GM19023 (cell line): ENCODE measurements around the gene TRIM39.

Experiments used
- ATAC-seq: cut with Tn5 transposase; IDR thresholded peaks from one replicate; pipeline ENCODE4 v1.9.1; 2021; ENCODE audit warnings: mild to moderate bottlenecking, moderate library complexity; ENCODE audit not compliant: unreplicated experiment

Gene TRIM39

GRCh38 chr6:30327232-30327746 is 562 bp downstream of the TRIM39 start:
- no peak for ATAC-seq

DNA sequence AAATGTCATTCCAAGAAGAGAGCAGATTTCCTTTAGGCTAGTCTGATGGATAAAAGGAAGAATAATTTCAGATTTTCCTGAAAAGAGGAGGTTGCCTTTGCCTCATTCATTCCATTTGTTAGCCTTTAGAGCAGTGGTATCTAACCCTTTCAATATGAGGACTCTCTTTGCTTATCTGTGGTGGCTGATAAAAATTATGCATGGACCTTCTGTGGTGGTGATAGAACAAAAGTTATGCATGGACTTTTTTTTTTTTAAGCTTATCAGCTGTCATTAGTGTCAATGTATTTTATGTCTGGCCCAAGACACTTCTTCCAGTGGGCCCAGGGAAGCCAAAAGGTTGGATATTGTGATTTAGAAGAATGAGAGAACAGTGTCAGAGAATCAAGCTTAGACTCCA is 1.7 kb downstream of the TRIM39 start:
- no peak for ATAC-seq

DNA sequence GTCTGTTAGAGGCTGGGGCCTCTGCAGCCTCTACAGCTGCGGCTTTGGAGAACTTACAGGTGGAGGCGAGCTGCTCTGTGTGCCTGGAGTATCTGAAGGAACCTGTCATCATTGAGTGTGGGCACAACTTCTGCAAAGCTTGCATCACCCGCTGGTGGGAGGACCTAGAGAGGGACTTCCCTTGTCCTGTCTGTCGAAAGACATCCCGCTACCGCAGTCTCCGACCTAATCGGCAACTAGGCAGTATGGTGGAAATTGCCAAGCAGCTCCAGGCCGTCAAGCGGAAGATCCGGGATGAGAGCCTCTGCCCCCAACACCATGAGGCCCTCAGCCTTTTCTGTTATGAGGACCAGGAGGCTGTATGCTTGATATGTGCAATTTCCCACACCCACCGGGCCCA is 2.6 kb downstream of the TRIM39 start:
- no peak for ATAC-seq

DNA sequence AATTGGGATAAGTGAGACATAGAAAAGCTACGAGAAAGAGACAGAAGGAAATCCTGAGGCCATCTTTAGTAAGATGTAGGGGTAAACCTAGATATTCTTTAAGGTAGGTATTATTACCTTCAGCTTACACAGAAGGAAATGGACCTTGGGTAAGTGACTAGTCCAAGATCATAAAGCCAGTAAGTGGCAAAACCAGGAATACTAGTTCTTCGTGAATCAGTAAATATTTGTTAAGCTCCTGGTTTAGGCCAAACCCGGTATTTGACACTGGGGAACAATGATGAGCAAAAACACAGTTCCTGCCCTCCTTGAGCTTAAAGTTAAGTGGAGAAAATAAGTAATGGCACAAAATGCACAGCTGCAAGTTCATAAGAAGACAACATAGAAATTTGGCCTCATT is 5.3 kb downstream of the TRIM39 start:
- ATAC-seq: no peak

GRCh38 chr6:30334075-30334783 is 7.5 kb downstream of the TRIM39 start:
- ATAC-seq: no peak

DNA sequence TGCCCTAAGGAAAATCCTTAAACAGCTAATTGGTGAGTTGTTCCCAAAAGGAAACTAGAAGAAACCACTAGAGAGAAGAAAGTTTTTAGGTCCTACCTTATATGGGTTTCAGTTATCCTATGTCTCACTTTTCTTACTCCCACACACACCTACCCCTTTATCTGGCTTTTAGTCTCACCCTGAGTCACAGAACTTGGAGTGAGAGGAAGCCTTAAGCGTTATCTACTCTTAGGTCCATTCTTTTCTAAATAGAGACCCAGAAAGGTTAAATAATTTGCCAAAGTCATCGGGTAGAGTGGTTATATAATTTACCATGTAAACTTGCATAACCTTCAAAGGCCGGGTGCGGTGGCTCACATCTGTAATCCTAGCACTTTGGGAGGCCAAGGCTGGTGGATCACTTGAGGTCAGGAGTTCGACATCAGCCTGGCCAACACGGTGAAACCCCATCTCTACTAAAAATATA is 13.9 kb downstream of the TRIM39 start:
- ATAC-seq: no peak

DNA sequence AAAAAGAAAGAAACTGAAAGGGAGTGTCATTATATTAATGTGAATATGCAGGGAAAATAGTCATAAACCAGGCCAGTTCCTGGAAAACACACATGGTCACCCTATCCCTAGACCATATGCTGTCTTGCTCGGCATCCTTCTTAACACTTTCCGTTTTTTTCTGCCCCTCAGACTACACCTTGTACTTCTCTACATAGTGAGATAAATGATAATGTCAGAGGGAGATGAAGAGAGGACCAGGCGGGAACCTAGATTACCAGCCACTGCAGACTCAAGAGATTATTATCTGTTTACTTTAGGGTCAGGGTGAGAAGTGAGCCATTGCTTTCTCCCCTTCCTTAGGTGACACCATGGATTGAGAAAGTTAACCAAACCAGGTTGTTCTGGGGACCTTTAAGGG is 14.5 kb downstream of the TRIM39 start:
- no peak for ATAC-seq

GRCh38 chr6:30341728-30342127 is 15.0 kb downstream of the TRIM39 start:
- no peak for ATAC-seq

DNA sequence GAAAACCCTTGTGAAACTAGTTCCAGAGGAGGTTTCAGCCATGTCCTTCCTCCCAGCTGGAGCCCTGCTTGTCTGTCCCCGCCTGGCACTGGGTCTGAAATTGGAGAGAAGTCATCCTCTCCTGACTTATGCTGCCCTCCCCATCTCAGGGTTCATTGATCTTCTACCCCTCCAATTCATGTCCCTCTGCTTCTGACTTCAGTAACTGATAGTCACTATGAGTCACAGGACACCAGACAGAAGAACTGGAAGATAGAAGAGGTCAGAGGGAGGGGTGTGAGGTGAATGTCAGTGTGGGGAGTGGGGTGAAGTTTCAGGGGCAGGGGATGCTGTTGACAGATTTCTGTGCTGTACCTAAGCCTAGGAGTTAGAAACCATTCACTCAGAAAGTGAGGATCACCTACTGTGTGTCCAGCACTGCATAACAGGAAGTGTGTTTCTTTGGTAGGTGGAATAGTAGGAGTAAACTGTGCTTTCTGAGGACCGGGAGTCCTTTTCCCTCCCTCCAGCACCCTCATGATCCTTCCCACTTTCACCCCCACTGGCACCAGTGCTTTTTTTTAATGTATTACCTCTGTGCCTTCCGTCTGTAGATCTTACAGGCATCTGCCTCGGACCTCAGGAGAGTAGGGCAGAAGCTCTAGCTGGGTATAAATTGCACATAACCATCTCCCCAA is 17.6 kb downstream of the TRIM39 start:
- ATAC-seq: no peak

GRCh38 chr6:30344868-30345671 is 18.3 kb downstream of the TRIM39 start, which contains the start of gene RPP21:
Gene RPP21 (plus strand): TSS chr6:30345156. CDS start chr6:30345172, 16 bp downstream.
- ATAC-seq: peak; percentile 95

GRCh38 chr6:30345852-30346251 is 19.1 kb downstream of the TRIM39 start:
- no peak for ATAC-seq

GRCh38 chr6:30348957-30349356 is 22.2 kb downstream of the TRIM39 start:
- no peak for ATAC-seq

GRCh38 chr6:30349421-30350177 is 22.9 kb downstream of the TRIM39 start:
- no peak for ATAC-seq

DNA sequence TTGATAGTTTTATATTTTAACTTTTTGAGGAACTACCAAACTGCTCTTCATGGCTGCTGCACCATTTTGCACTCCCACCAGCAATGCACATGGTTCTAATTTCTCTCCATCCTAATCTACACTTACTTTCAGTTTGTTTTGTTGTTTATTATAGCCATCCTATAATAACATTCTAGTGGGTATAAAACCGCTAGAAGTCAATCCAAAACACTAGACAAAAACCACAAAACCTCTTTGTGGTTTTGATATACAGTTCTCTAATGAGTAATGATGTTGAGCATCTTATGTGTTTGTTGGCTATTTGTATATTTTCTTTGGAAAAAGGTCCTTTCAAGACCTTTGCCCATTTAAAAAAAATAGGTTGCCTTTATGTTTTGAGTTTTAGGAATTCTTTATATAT is 23.8 kb downstream of the TRIM39 start:
- ATAC-seq: no peak

GRCh38 chr6:30352550-30352949 is 25.8 kb downstream of the TRIM39 start:
- no peak for ATAC-seq

DNA sequence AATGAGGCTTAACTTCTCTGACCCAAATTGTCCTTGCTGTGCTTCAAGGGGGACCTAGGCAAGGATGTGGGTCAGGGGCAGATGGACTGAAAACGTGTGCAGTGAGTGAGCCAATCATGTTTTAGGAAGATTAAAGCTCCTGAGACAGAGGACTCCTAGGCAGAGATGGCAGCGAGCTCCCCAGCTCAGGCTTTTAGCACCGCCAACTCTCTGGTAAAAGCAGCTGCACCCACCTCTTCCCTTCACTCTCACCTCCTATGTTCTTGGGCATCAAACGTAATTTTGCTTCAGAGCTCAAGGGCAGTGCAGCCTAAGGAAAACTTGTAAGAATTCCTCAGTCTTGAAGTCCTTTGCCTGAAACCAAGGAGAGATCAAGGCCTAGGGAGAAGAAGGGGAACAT is 28.6 kb downstream of the TRIM39 start:
- ATAC-seq: no peak

- ATAC-seq: no peak
Measured at GRCh38 chr6:30356536-30356935, 29.8 kb downstream of the TRIM39 start.

DNA sequence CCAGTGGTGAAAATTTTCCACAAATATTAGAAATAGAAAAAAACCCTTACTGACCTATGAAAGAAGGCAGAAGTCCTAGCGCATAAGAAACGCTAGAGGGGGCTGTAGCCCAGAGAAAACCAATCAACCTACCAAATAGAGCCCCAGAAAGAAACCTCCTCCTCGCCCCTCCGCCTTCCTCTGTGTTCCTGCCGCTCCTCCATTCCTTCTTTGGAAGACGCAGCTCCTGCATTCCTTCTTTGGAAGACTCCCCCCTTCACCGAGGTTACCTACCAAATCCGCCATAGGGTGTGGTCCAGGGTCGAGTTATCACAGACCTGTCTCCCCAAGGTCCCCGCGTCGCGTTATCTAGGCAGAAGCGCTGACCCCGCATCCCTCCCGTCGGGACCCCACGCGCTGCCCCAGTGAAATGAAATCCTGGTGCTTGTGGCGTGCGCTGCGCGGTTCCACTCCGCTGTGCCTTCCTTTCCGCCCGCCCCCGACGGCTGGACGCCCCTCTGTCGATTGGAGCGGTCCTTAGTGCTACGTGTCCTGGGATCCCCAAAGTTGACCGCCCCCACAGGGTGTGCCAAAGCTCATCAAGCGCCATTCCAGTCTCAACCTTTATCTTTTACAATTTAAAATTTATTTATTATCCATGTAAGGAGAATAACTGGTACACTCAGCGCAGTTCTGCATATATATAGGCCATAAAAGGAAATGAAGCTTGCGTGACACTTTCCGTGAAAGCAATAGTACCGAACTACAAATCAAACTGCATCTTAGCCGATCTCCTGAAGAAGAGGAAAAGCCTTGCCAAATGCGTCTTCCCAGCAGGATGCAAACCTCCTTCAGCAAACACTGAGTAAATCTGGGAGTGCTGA is 31.2 kb downstream of the TRIM39 start:
- no peak for ATAC-seq

DNA sequence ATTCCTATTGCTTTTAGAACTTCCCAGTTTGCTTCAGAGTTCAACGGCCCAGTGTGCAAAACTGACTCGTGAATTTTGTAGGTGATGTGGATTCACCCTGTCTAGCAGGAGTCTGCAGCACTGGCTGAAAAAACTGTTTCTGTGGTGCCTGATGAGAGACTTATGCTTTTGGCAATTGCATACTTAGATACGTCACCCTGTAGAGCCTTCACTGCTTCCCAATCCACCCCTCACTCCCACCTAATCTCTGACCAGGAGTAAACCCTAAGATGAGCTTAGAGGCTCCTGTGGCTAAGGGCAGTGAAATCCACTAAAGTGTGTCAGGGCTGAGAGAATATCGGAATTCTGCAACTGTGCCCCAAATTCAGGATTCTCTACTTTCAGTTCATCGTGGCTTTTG is 32.5 kb downstream of the TRIM39 start:
- no peak for ATAC-seq

DNA sequence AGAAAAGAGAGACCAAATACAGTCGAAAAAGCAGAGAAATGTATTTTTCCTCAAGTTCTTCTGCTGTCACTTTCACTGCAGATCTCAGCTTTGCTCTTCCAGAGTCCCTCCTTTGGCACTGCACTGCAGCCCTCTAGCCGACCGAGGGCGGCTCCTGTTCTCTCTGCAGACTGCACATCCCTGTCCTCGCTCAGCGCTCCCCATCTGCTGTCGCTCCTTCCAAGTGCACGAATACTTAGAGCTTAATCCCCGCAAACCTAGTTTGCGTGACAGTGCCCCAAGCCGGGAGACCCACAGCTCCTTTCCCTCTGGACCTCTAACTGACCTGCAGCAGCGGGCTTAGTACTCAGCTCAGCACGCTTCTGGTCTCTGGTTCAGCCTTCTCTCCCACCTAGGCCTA is 33.4 kb downstream of the TRIM39 start:
- ATAC-seq: no peak
